HL-60/S4 (cell line): ENCODE measurements around the gene MCC.

Experiments
- in situ Hi-C: fragments of 300-500 bp; cut with MboI; formaldehyde crosslinking; loops from 2 replicates; pipeline ENCODE4 v1.14.3; 2022; ENCODE audit warnings: low sequenced_read_pairs

MCC gene

GRCh38 chr5:113256671-113257452 is 231.4 kb downstream of the MCC start:
- in situ Hi-C loops = no loop called here

- in situ Hi-C loops = no loop called here
These were observed 232.5 kb downstream of the MCC start for GRCh38 chr5:113255579-113256386.

- in situ Hi-C loops = no loop called here
These were observed 233.1 kb downstream of the MCC start for GRCh38 chr5:113255105-113255504.

GRCh38 chr5:113253037-113253436 is 235.2 kb downstream of the MCC start:
- in situ Hi-C loops = no loop called here

DNA sequence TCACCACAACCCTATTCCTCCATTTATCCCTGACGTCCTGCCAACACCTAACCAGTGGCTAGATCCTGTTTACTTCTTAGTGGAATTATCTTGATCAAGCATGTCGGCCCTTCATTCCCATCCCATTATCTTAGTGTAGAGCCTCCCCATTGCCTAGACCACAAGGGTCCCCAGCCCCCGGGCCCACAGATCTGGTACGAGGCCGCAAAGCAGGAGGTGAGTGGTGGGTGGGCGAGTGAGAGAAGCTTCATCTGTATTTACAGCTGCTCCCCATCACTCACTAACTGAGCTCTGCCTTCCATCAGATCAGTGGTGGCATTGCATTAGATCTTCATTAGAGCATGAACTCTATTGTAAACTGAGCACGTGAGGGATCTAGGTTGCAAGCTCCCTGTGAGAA is 236.2 kb downstream of the MCC start:
- in situ Hi-C loops = no loop called here

- in situ Hi-C loops = no loop called here
These were observed 237.8 kb downstream of the MCC start for GRCh38 chr5:113250341-113250953.

- in situ Hi-C loops = no loop called here
These were observed 239.0 kb downstream of the MCC start for GRCh38 chr5:113249206-113249605.

GRCh38 chr5:113246361-113246870 is 241.8 kb downstream of the MCC start:
- in situ Hi-C loops = no loop called here

DNA sequence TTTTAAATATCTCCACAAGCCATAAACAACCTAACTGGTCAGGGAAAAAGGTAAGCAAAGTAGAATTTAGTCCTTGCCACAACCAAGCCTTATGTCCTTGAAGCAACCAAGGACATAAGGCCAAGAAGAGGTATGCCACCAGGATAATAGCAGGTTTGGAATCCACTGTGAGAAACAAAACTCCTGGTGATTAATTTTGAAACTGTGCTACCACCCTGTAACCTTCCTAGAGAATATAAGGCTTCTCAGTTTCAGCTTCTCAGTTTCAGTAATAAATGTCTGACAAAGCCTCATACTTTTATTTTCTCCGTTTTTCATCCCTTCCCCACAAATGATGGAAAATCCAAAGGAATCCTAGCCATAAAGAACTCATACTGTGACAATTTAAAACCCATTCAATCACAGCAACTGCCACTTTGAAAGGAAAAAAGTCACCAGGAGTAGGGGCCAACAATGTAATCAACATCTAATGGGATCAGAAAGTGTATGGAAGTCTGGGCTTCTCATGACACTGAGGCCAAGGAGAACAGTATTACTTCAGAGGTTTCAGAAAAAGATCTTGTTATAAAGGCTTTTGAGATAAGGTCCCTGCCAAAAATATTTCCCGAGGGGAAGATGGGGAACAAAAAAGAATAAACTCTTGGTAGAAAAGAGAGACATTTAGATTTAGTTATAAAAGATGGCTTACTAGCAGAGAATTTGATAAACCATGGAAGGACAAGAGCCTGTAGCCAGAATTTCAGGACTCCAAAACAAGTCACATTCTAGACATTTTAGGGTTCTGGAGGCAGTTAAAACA is 242.6 kb downstream of the MCC start:
- in situ Hi-C loops = no loop called here

GRCh38 chr5:113244966-113245365 is 243.3 kb downstream of the MCC start:
- in situ Hi-C loops = no loop called here

- in situ Hi-C loops = no loop called here
These were observed 244.9 kb downstream of the MCC start for GRCh38 chr5:113243349-113243664.

- in situ Hi-C loops = no loop called here
These were observed 245.5 kb downstream of the MCC start for GRCh38 chr5:113242481-113243348.

- in situ Hi-C loops = no loop called here
These were observed 247.1 kb downstream of the MCC start for GRCh38 chr5:113240951-113241726.

DNA sequence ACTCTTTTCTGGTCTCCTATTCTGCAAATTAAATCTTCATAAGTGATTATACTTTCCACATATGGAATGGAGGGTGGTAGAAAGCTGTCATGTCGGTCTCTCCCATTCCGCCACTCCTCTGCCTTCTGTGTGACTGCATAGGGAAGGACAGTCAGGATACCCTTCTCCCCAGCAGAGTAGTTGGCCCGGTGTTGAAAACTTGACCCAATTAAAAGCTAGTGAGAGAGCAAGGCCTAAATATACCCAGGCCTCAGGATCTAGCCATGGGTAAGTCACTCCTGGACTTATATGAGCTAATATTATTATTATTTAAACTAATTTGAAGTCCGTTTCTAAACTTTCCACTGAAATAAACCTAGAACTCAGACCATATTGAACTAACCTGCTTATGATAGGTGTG is 248.2 kb downstream of the MCC start:
- in situ Hi-C loops = no loop called here

DNA sequence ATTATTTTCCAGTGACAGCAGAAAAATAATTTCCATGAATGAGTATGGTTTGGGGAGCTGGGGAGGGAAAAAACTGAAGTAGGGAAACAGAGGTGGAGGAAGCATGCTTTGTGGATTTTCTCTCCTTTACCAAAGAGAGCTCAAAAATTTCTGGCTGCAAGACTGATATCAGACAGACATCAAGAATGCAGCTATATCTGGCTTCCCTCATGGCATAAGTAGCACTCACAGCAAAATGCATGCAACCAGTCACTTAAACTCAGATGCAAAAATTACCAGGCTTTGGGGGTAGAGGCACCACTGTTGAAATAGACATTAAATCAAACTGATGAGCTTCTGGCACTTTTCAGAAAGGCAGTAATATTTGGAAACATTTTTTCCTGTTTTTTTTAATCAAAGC is 250.4 kb downstream of the MCC start:
- in situ Hi-C loops = no loop called here

- in situ Hi-C loops = no loop called here
These were observed 251.5 kb downstream of the MCC start for GRCh38 chr5:113236536-113237288.

- in situ Hi-C loops = no loop called here
These were observed 252.4 kb downstream of the MCC start for GRCh38 chr5:113235884-113236283.

DNA sequence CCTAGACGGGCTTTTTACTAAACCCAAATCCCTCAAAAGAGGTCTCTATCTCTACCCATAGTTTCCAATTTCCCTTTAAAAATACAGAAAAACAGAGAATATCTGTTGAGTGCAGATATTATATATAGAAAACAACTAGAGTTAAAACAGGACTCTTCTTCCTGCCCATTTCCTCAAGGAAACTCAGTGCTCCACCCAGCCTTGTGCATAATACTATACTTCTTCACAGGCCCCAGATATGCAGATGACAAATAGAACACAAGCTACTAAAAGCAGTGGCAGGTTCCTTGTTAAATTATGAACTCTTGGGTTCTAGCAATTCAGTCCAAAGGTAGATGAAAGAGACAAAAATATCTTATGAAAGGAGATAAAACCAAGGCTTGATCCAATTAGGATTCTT is 253.7 kb downstream of the MCC start:
- in situ Hi-C loops = no loop called here

- in situ Hi-C loops = no loop called here
These were observed 254.6 kb downstream of the MCC start for GRCh38 chr5:113233606-113234005.
